Embryonic facial prominence (tissue), 1 donor: ENCODE data around the gene LAMB4.
A peak's percentile ranks its signal among the peaks of the same experiment; 100 is the strongest.

ENCODE experiments used
- DNase-seq: peaks from one replicate; pipeline ENCODE4 v3.0.0-alpha.2; 2016; ENCODE audit errors: extremely low spot score

Gene LAMB4

GRCh38 chr7:107995184-107996071 lies 134.7 kb downstream of the LAMB4 start:
- no peak for DNase-seq

- no peak for DNase-seq
Observed at GRCh38 chr7:107994421-107995030, 135.6 kb downstream of the LAMB4 start.

- DNase-seq: peak; percentile 68
Observed at GRCh38 chr7:107993891-107994291, 136.3 kb downstream of the LAMB4 start.

GRCh38 chr7:107989618-107990373 lies 140.4 kb downstream of the LAMB4 start:
- no peak for DNase-seq

- DNase-seq: no peak
Observed at GRCh38 chr7:107982918-107983389, 147.2 kb downstream of the LAMB4 start.

- no peak for DNase-seq
Observed at GRCh38 chr7:107982042-107982840, 147.9 kb downstream of the LAMB4 start.

GRCh38 chr7:107981466-107981865 lies 148.7 kb downstream of the LAMB4 start:
- no peak for DNase-seq

GRCh38 chr7:107980671-107981190 lies 149.4 kb downstream of the LAMB4 start:
- no peak for DNase-seq

- DNase-seq: no peak
Observed at GRCh38 chr7:107980171-107980570, 150.0 kb downstream of the LAMB4 start.

- DNase-seq: no peak
Observed at GRCh38 chr7:107978815-107979408, 151.2 kb downstream of the LAMB4 start.

GRCh38 chr7:107977048-107977447 lies 153.1 kb downstream of the LAMB4 start:
- no peak for DNase-seq

GRCh38 chr7:107976620-107977019 lies 153.5 kb downstream of the LAMB4 start:
- DNase-seq: no peak

GRCh38 chr7:107975394-107976013 lies 154.7 kb downstream of the LAMB4 start:
- no peak for DNase-seq

GRCh38 chr7:107973861-107974260 lies 156.3 kb downstream of the LAMB4 start:
- DNase-seq: no peak
